ENCODE results near the gene C3orf49.

The C3orf49 gene

DNA sequence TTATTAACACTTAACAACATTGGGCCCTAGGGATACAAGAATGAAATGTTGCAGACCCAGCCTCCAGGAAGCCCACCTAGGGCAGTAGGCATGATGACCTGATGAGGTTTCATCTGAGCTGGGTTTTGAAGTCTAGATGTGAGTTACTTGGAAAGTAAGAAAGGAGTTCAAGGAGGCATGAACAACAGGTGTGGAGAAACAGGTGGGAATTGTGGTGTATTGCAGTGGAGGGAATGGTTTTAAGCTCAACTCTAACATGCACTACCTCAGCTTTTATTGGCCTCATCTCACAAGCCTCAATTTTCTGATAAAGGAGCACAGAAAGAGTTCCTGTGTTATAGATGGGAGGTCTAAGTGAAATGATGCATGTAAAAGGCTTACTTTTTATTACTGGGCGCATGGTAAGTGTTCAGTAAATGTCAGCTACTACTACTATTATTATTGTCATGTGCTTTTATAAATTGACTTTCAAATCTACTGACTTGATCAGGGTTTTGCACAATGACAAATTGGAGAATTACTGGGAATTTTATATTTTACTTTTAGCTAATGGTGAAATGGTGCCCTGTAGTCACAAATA is 73.8 kb downstream of the C3orf49 start:
- DNase-seq: no peak

DNA sequence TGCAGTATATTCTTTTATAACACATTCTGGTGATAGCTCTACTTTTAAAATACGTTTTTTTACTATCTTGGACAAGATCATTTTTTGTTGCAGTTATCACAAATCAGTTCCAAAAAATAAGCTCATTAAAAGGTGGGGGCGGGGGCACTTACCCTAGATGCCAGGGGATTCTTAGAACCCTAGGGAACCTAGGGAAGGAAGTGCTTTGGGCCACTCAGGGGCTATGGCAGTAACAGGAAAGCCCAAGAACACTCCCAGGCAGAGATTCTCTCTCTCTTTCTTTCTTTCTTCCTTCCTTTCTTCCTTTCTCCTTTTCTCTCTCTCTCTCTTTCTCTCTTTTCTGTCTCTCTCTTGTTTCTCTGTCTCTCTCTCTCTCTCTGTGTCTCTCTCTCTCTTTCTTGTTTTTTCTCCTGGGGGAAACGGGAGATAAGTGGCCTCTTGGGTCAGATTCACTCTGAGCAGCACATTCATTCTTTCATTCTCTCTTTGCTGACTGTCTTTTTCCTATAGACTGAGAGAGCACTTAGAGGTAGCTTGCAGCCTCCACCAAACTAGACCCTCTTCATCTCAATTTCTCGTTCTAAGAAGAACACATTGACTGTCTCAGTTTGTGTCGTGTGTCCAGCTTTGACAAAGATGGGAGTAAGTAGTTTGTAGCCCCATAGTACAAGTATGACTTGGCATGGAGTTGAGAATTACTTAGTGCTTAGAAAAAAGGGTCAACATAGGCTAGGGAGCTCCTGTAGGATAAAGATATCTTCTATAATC is 76.5 kb downstream of the C3orf49 start:
- DNase-seq: no peak

DNA sequence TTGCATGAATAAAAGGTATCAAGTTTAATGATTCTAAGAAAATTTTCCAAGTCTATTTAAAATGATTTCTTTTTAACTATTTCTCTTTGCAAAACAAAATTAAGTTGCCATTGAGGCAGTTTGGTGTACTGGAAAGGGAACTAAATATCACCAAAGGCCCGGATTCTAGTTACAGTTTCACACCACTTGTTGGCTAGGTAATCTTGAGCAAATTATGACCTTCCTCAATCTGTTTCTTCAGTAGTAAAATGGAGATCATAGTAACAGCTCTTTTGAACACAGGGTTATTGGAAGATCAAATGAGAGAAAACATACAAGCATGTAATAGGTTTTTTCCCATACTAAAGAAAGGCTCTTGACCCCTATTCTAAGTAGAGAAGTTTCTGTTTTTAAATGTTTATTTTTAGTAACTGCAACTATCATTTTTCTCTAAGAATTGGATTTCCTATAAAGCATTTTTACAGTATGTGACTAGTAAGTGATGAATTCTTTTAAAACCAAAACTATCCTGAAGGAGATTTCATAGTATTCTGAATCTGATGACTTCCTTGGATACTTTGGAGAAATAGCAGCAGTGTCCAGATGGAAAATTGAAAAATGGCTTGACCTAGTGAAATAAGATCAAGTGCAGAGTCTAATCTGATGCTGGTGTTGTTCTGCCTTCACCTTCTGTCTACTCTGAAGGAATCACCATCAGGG is 77.4 kb downstream of the C3orf49 start:
- DNase-seq: no peak

Measured in EL (cell line).